H1 (cell line): ENCODE data around the gene LGALS16. TPM values are rescaled to one million over a fixed set of nuclear protein-coding genes. Genes with fewer than 3 reads are reported as not detected.

Experiments
- CTCF ChIA-PET: fragments of 300-600 bp; sonication (Branson Sonifier 250); formaldehyde crosslinking; loops from one replicate; lab custom pipeline; 2021; ENCODE audit not compliant: partially characterized antibody; lab: Charles Lee
- POLR2A ChIA-PET: fragments of 300-600 bp; sonication (Branson Sonifier 250); formaldehyde crosslinking; loops from one replicate; lab custom pipeline; 2021; ENCODE audit warnings: inconsistent platforms; ENCODE audit not compliant: partially characterized antibody; lab: Charles Lee
- DNase-seq, 2 experiments: peaks; one replicate each; pipeline versions ENCODE4 v3.0.0 to v3.0.0-alpha.2; 2010 to 2022; ENCODE audit warnings: low spot score in 2 of 2, low read depth in 1 of 2, mixed read lengths in 1 of 2
- FAIRE-seq: peaks from 2 replicates; lab custom pipeline; 2011; peaks lifted over from hg19 to GRCh38; lab: Jason Lieb, UNC
- H2AFZ ChIP-seq: 2 replicates; pipeline ENCODE4 v1.8.1; 2012; ENCODE audit warnings: low read length, inconsistent platforms
- H2AK5ac ChIP-seq: 2 replicates; pipeline ENCODE4 v1.6.1; 2013; ENCODE audit warnings: low read depth, low read length
- H2BK120ac ChIP-seq: replicated peaks from 2 replicates; pipeline ENCODE3; 2013; ENCODE audit warnings: low read depth, low read length, inconsistent platforms
- H2BK12ac ChIP-seq: 2 replicates; pipeline ENCODE4 v1.6.1; 2013; ENCODE audit warnings: low read depth, low read length
- H2BK15ac ChIP-seq: 2 replicates; pipeline ENCODE4 v1.6.1; 2013; ENCODE audit warnings: low read length
- H2BK20ac ChIP-seq: 2 replicates; pipeline ENCODE4 v1.6.1; 2013; ENCODE audit warnings: low read length
- H2BK5ac ChIP-seq: 2 replicates; pipeline ENCODE4 v1.6.1; 2013; ENCODE audit warnings: low read depth, low read length
- H3K14ac ChIP-seq: 2 replicates; pipeline ENCODE4 v1.6.1; 2013; ENCODE audit warnings: inconsistent platforms; ENCODE audit not compliant: insufficient read length
- H3K18ac ChIP-seq: 2 replicates; pipeline ENCODE4 v1.6.1; 2013; ENCODE audit warnings: low read length; ENCODE audit errors: extremely low read depth
- H3K23ac ChIP-seq: 2 replicates; pipeline ENCODE4 v1.6.1; 2013; ENCODE audit warnings: inconsistent platforms; ENCODE audit not compliant: insufficient read length
- H3K23me2 ChIP-seq: 2 replicates; pipeline ENCODE4 v1.6.1; 2013; ENCODE audit warnings: low read depth, low read length
- H3K27ac ChIP-seq: 2 replicates; pipeline ENCODE4 v1.6.1; 2011; ENCODE audit warnings: low read depth, low read length, inconsistent platforms
- H3K27me3 ChIP-seq, 4 experiments: replicated peaks in 1 of 4; 1 replicate in 1 of 4; 2 replicates in 3 of 4; pipeline versions ENCODE4 v1.6.1 to v1.8.1; 2011 to 2013; ENCODE audit warnings: low read length in 3 of 4, mild to moderate bottlenecking in 3 of 4, inconsistent platforms in 2 of 4, mixed read lengths in 2 of 4, moderate library complexity in 1 of 4; ENCODE audit not compliant: control insufficient read depth in 3 of 4, insufficient read depth in 3 of 4; ENCODE audit errors: extremely low read depth in 1 of 4
- H3K36me3 ChIP-seq, 4 experiments: 2 replicates each; pipeline versions ENCODE4 v1.6.1 to v1.8.1; 2011 to 2013; ENCODE audit warnings: mild to moderate bottlenecking in 4 of 4, low read length in 3 of 4, moderate library complexity in 2 of 4, control low read depth in 1 of 4, inconsistent platforms in 1 of 4; ENCODE audit not compliant: insufficient read depth in 4 of 4, control insufficient read depth in 2 of 4
- H3K4ac ChIP-seq: replicated peaks from 2 replicates; pipeline ENCODE3; 2013; ENCODE audit warnings: low read length, low read depth, mixed read lengths, inconsistent platforms; ENCODE audit not compliant: insufficient read length
- H3K4me1 ChIP-seq, 4 experiments: replicated peaks in 1 of 4; 1 replicate in 1 of 4; 2 replicates in 3 of 4; pipeline versions ENCODE4 v1.6.1 to v1.8.1; 2011 to 2013; ENCODE audit warnings: low read length in 3 of 4, inconsistent platforms in 2 of 4, mixed read lengths in 1 of 4; ENCODE audit not compliant: insufficient read depth in 4 of 4, control insufficient read depth in 3 of 4
- H3K4me2 ChIP-seq, 2 experiments: 2 replicates each; pipeline versions ENCODE4 v1.6.1 to v1.8.1; 2011 to 2013; ENCODE audit warnings: low read depth in 2 of 2, low read length in 2 of 2, control low read depth in 1 of 2, inconsistent platforms in 1 of 2, mild to moderate bottlenecking in 1 of 2; ENCODE audit not compliant: insufficient read depth in 1 of 2
- H3K4me3 ChIP-seq, 4 experiments: fragments of 200-600, 300-600 bp in 1 of 4; sonication (generic), shearing (Covaris generic), sonication (Bioruptor Twin) in 1 of 4; 2 replicates each; pipeline versions ENCODE4 v1.5.1 to v1.8.1; 2011 to 2016; ENCODE audit warnings: low read length in 4 of 4, low read depth in 3 of 4, control low read depth in 2 of 4, inconsistent platforms in 2 of 4, mild to moderate bottlenecking in 2 of 4, mixed read lengths in 1 of 4, moderate library complexity in 1 of 4; ENCODE audit not compliant: insufficient read depth in 2 of 4; ENCODE audit errors: extremely low read depth in 1 of 4
- H3K56ac ChIP-seq: replicated peaks from 2 replicates; pipeline ENCODE3; 2013; ENCODE audit warnings: low read depth, mild to moderate bottlenecking, mixed read lengths, low read length, inconsistent platforms; ENCODE audit not compliant: insufficient read length
- H3K79me1 ChIP-seq: 2 replicates; pipeline ENCODE4 v1.6.1; 2013; ENCODE audit warnings: low read depth, low read length, control low read depth
- H3K79me2 ChIP-seq, 2 experiments: 2 replicates each; pipeline versions ENCODE4 v1.6.1 to v1.8.1; 2012 to 2013; ENCODE audit warnings: low read length in 2 of 2, mild to moderate bottlenecking in 2 of 2, inconsistent platforms in 1 of 2; ENCODE audit not compliant: insufficient read depth in 2 of 2, control insufficient read depth in 1 of 2
- H3K9ac ChIP-seq, 4 experiments: replicated peaks in 1 of 4; 1 replicate in 1 of 4; 2 replicates in 3 of 4; pipeline versions ENCODE4 v1.6.1 to v1.8.1; 2011 to 2013; ENCODE audit warnings: low read depth in 3 of 4, low read length in 3 of 4, control low read depth in 2 of 4, mild to moderate bottlenecking in 2 of 4, moderate library complexity in 2 of 4, inconsistent platforms in 1 of 4; ENCODE audit errors: extremely low read depth in 1 of 4
- H3K9me3 ChIP-seq, 2 experiments: 2 replicates each; pipeline versions ENCODE4 v1.6.1 to v1.8.1; 2012 to 2013; ENCODE audit warnings: mild to moderate bottlenecking in 2 of 2, moderate library complexity in 2 of 2, control low read depth in 1 of 2, inconsistent platforms in 1 of 2, low read depth in 1 of 2, low read length in 1 of 2, mixed read lengths in 1 of 2; ENCODE audit not compliant: insufficient read depth in 2 of 2
- H4K20me1 ChIP-seq, 2 experiments: replicated peaks in 1 of 2; 2 replicates each; pipeline versions ENCODE3 to v1.8.1; 2011 to 2013; ENCODE audit warnings: inconsistent platforms in 2 of 2, low read length in 2 of 2, mild to moderate bottlenecking in 1 of 2; ENCODE audit not compliant: insufficient read depth in 2 of 2, control insufficient read depth in 1 of 2
- H4K5ac ChIP-seq: 2 replicates; pipeline ENCODE4 v1.6.1; 2013; ENCODE audit warnings: low read length, low read depth, mixed read lengths, inconsistent platforms; ENCODE audit not compliant: insufficient read length
- H4K8ac ChIP-seq: 2 replicates; pipeline ENCODE4 v1.8.0; 2013; ENCODE audit warnings: mild to moderate bottlenecking, moderate library complexity, low read length, inconsistent platforms; ENCODE audit not compliant: insufficient read depth; ENCODE audit errors: extremely low read depth
- H4K91ac ChIP-seq: replicated peaks from 2 replicates; pipeline ENCODE3; 2013; ENCODE audit warnings: low read length, mixed read lengths, inconsistent platforms; ENCODE audit not compliant: insufficient read length
- BRCA1 ChIP-seq: IDR thresholded peaks from 2 replicates; pipeline ENCODE4 v1.6.1; 2012; ENCODE audit warnings: low read depth, low read length, improper control_type of control experiment
- CTCF ChIP-seq, 3 experiments: IDR thresholded peaks; 1 replicate in 2 of 3; 2 replicates in 1 of 3; pipeline versions ENCODE4 v1.5.1 to v1.6.1; 2011; ENCODE audit warnings: low read length in 3 of 3, mild to moderate bottlenecking in 3 of 3, inconsistent platforms in 2 of 3, low read depth in 1 of 3, moderate library complexity in 1 of 3; ENCODE audit not compliant: insufficient read depth in 1 of 3; ENCODE audit errors: control extremely low read depth in 1 of 3
- E2F6 ChIP-seq: IDR thresholded peaks from 2 replicates; pipeline ENCODE4 v1.6.1; 2012; ENCODE audit warnings: inconsistent platforms
- EP300 ChIP-seq, 2 experiments: IDR thresholded peaks; 1 replicate in 1 of 2; 2 replicates in 1 of 2; pipeline ENCODE4 v1.6.1; 2011 to 2012; ENCODE audit warnings: low read depth in 2 of 2, low read length in 2 of 2, mild to moderate bottlenecking in 2 of 2, borderline replicate concordance in 1 of 2, inconsistent platforms in 1 of 2, moderate library complexity in 1 of 2
- SIRT6 ChIP-seq: IDR thresholded peaks from one replicate; pipeline ENCODE4 v1.7.1; 2012; ENCODE audit warnings: low read length, inconsistent platforms
- SP2 ChIP-seq: IDR thresholded peaks from 2 replicates; pipeline ENCODE4 v1.6.1; 2012; ENCODE audit warnings: mild to moderate bottlenecking, low read length, inconsistent platforms
- TBP ChIP-seq: IDR thresholded peaks from 2 replicates; pipeline ENCODE4 v1.6.1; 2011; ENCODE audit warnings: low read depth, low read length, improper control_type of control experiment
- WGBS, 2 experiments: shearing (Covaris generic) in 1 of 2; methylation state at CpG; one replicate each; pipeline versions ENCODE4 v1.1.6 to v1.1.7; 2013 to 2015; ENCODE audit warnings: low lambda C conversion rate in 2 of 2, mixed read lengths in 2 of 2, inconsistent platforms in 1 of 2, low coverage in 1 of 2, missing lambda C conversion rate in 1 of 2; ENCODE audit not compliant: insufficient replicate concordance in 2 of 2, insufficient coverage in 1 of 2, insufficient read length in 1 of 2; ENCODE audit errors: extremely low coverage in 1 of 2, missing lambda C conversion rate in 1 of 2; 5-methylcytosine and 5-hydroxymethylcytosine counted together
- polyA plus RNA-seq, 7 experiments: library from polyadenylated mRNA; depleted of rRNA in 3 of 7; stranded (reverse) in 5 of 7; unstranded in 2 of 7; fragments of >200 nt in 5 of 7; fragments of 200-250 nt in 2 of 7; gene quantifications; 1 replicate in 5 of 7; 2 replicates in 1 of 7; 4 replicates in 1 of 7; pipeline versions ENCODE4 v1.2.1 to v1.2.3, GENCODE V29; 2011 to 2013; ENCODE audit warnings: missing spikeins in 2 of 7, mixed read lengths in 2 of 7
- total RNA-seq: library from RNA; stranded (reverse); fragmentation: NEBNext Ultra II Directional; extraction: Animal tissue kit (Norgen Biotek cat#: 25700); gene quantifications from 2 replicates; pipeline ENCODE4 v1.2.1, GENCODE V29; 2021
- TF ChIP-seq, protein P1 (sequence below): IDR thresholded peaks from 2 replicates; pipeline ENCODE4 v1.6.1; 2012; ENCODE audit warnings: inconsistent platforms

Gene LGALS16
- total and polyA plus RNA-seq, 2 of the 8 experiments (the other 6 are each of a cell fraction or from before 2014, with no cell fraction given): not detected

- peak in 1 of 2 experiments; percentile 4 for DNase-seq
- Histone ChIP-seq H3K23ac (no peak overlapping the region), H3K56ac (no peak overlapping the region), H3K4me3 (no peak overlapping the region), H2BK120ac (no peak overlapping the region), H2AK5ac (no peak overlapping the region), H2AFZ (no peak overlapping the region), H3K4ac (no peak overlapping the region), H3K36me3 (no peaks in the 10 kb centered on the region), H2BK20ac (no peak overlapping the region), H3K14ac (no peak overlapping the region), H4K8ac (no peak overlapping the region), H4K20me1 (peaks cover 0 to 4% of the 10 kb centered on the region in 2 experiments), H3K4me2 (no peak overlapping the region), H2BK15ac (no peak overlapping the region), H3K9ac (no peak overlapping the region), H2BK5ac (no peak overlapping the region), H2BK12ac (no peak overlapping the region), H3K79me2 (no peaks in the 10 kb centered on the region), H3K23me2 (no peaks in the 10 kb centered on the region), H3K4me1 (peaks cover 0 to 7% (median 2%) of the 10 kb centered on the region in 4 experiments; a peak in 2 of 7 replicates), H3K79me1 (no peaks in the 10 kb centered on the region), H3K18ac (no peak overlapping the region), H4K5ac (no peak overlapping the region), H3K27me3 (no peaks in the 10 kb centered on the region), H3K9me3 (no peaks in the 10 kb centered on the region), H4K91ac (no peak overlapping the region), H3K27ac (no peak overlapping the region)
- POLR2A ChIA-PET: interaction anchor here (0.6 to 1.8 kb wide), 2 partner anchors 197 to 240 kb away, joined by 4 to 5 read pairs; partner anchors contain the start of gene RPS16
- FAIRE-seq: no peak
- CTCF ChIA-PET: interaction anchor here (0.7 to 7.2 kb wide), 7 partner anchors 73 to 201 kb away, joined by 3 to 108 read pairs (median 25); no protein-coding TSS in a partner anchor
- TF ChIP-seq BRCA1 (no peak), TBP (no peak), EP300 (IDR thresholded peaks at IDR 0.05; ENCODE audit: borderline replicate concordance in 1 of 2, low read depth in 2 of 2, low read length in 2 of 2) (no peak), SIRT6 (no peak), E2F6 (no peak), SP2 (no peak), CTCF (IDR thresholded peaks at IDR 0.05; ENCODE audit: control extremely low read depth in 1 of 3, insufficient read depth in 1 of 3, low read depth in 1 of 3, low read length in 3 of 3) (no peak)
- TF ChIP-seq, protein P1, sequence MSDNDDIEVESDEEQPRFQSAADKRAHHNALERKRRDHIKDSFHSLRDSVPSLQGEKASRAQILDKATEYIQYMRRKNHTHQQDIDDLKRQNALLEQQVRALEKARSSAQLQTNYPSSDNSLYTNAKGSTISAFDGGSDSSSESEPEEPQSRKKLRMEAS: no peak
- 85% methylated on average over 3 of the region's 3 CpGs; no CpG with 5 or more reads in 1 of the 2 experiments for WGBS, 2 experiments
These were observed 20.3 kb downstream of the LGALS16 start for GRCh38 chr19:39676004-39676403.
